MM.1S (cell line): ENCODE measurements around the gene MRPS7.

ENCODE experiments used
- DNase-seq: peaks from one replicate; pipeline ENCODE4 v3.0.0-alpha.2; 2015
- H2AFZ ChIP-seq: fragments of 300-600 bp; sonication (generic); 2 replicates; pipeline ENCODE4 v1.6.0; 2016; ENCODE audit warnings: antibody characterized with exemption, low read length
- H3F3A ChIP-seq: fragments of 300-600 bp; sonication (generic); 2 replicates; pipeline ENCODE4 v1.6.1; 2016; ENCODE audit warnings: mild to moderate bottlenecking, antibody characterized with exemption, low read length, moderate library complexity, mixed read lengths; ENCODE audit not compliant: insufficient read depth
- H3K27ac ChIP-seq: fragments of 300-600 bp; sonication (generic); 2 replicates; pipeline ENCODE4 v1.5.1; 2016; ENCODE audit warnings: mild to moderate bottlenecking, low read length
- H3K27me3 ChIP-seq: fragments of 300-600 bp; sonication (generic); replicated peaks from 2 replicates; pipeline ENCODE4 v1.6.0; 2016; ENCODE audit warnings: low read length; ENCODE audit not compliant: insufficient read depth
- H3K36me3 ChIP-seq: fragments of 300-600 bp; sonication (generic); replicated peaks from 2 replicates; pipeline ENCODE4 v1.6.1; 2016; ENCODE audit warnings: mild to moderate bottlenecking, low read length, mixed read lengths; ENCODE audit not compliant: insufficient read depth
- H3K4me1 ChIP-seq: fragments of 300-600 bp; sonication (generic); 2 replicates; pipeline ENCODE4 v1.6.1; 2016; ENCODE audit warnings: low read length, mixed read lengths
- H3K4me2 ChIP-seq: fragments of 300-600 bp; sonication (generic); 2 replicates; pipeline ENCODE4 v1.6.0; 2016; ENCODE audit warnings: low read depth, low read length
- H3K4me3 ChIP-seq: fragments of 300-600 bp; sonication (generic); 2 replicates; pipeline ENCODE4 v1.5.1; 2016; ENCODE audit warnings: low read length, mixed read lengths
- H3K79me2 ChIP-seq: fragments of 300-600 bp; sonication (generic); 2 replicates; pipeline ENCODE4 v1.6.1; 2016; ENCODE audit warnings: mixed run types, low read length, mixed read lengths
- H3K9ac ChIP-seq: fragments of 300-600 bp; sonication (generic); 2 replicates; pipeline ENCODE4 v1.6.1; 2016; ENCODE audit warnings: low read length, mixed read lengths
- H3K9me2 ChIP-seq: fragments of 300-600 bp; sonication (generic); replicated peaks from 2 replicates; pipeline ENCODE4 v1.6.1; 2016; ENCODE audit warnings: mild to moderate bottlenecking, low read length, mixed read lengths; ENCODE audit not compliant: insufficient read depth
- H3K9me3 ChIP-seq: fragments of 300-600 bp; sonication (generic); replicated peaks from 2 replicates; pipeline ENCODE4 v1.6.1; 2016; ENCODE audit warnings: mild to moderate bottlenecking, low read length, mixed read lengths; ENCODE audit not compliant: insufficient read depth
- H4K20me1 ChIP-seq: fragments of 300-600 bp; sonication (generic); 2 replicates; pipeline ENCODE4 v1.6.1; 2016; ENCODE audit warnings: mild to moderate bottlenecking, low read length, moderate library complexity, mixed read lengths; ENCODE audit not compliant: insufficient read depth
- EZH2 ChIP-seq: fragments of 300-600 bp; sonication (generic); optimal IDR thresholded peaks from 2 replicates; pipeline ENCODE3; 2017; ENCODE audit warnings: low read depth, mild to moderate bottlenecking, antibody characterized with exemption, low read length, mixed read lengths
- EZH2phosphoT487 ChIP-seq: fragments of 300-600 bp; sonication (generic); IDR thresholded peaks from 2 replicates; pipeline ENCODE4 v1.6.1; 2018; ENCODE audit warnings: antibody characterized with exemption, low read length
- TF ChIP-seq, protein P1 (sequence below): fragments of 300-600 bp; sonication (generic); IDR thresholded peaks from 2 replicates; pipeline ENCODE4 v1.5.1; 2016; ENCODE audit warnings: antibody characterized with exemption, low read length, mixed read lengths

MRPS7 gene

DNA sequence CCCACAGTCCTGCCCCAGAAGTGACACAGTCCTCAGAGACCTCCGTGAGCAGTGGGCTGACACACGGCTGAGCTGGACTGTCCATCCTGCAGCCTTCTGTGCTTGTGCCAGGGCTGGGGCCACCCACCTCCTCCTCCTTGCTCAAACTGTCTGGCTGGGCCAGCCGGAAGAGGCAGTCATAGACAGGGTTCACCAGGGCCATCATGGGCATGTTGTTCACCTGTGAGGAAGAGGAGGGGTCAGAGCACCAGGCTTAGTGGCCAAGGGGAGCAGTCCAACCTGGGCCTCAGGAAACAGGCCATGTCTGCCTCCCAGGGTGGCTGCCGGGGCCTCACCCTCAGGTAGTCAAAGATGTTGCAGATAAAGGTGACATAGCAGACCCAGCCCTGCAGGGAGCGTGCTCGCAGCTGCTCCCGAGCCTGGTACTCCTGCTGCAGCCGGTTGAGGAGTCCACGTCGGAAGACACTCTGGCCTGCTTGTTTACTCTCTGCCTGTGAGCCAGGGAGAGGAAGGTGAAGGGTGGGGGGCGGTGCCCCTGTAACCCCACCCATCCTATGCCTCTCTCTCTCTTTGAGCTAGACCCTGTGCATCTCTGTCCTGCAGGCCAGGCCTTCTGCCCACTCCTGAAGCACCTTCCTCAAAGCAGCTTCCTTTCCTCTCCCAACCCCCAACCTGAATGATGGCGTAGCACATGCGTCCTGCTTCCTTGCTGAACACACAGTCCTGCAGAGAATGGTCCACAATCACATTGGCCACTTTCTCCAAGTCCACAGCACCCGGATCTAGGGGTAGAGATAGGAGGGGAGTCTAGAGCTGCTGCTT is 5.9 kb downstream of the MRPS7 start:
- no peak overlapping the region for H3K4me3 ChIP-seq
- H2AFZ ChIP-seq, result no peak overlapping the region
- H3K27me3 ChIP-seq, result no peaks in the 10 kb centered on the region
- H4K20me1 ChIP-seq, result no peaks in the 10 kb centered on the region
- no peak overlapping the region for H3K27ac ChIP-seq
- peaks cover 17% of the 10 kb centered on the region for H3K79me2 ChIP-seq
- H3F3A ChIP-seq, result peaks cover 26% of the 10 kb centered on the region; the same call in 1 of the 2 replicates
- H3K4me2 ChIP-seq, result no peak overlapping the region
- TF ChIP-seq, protein P1, sequence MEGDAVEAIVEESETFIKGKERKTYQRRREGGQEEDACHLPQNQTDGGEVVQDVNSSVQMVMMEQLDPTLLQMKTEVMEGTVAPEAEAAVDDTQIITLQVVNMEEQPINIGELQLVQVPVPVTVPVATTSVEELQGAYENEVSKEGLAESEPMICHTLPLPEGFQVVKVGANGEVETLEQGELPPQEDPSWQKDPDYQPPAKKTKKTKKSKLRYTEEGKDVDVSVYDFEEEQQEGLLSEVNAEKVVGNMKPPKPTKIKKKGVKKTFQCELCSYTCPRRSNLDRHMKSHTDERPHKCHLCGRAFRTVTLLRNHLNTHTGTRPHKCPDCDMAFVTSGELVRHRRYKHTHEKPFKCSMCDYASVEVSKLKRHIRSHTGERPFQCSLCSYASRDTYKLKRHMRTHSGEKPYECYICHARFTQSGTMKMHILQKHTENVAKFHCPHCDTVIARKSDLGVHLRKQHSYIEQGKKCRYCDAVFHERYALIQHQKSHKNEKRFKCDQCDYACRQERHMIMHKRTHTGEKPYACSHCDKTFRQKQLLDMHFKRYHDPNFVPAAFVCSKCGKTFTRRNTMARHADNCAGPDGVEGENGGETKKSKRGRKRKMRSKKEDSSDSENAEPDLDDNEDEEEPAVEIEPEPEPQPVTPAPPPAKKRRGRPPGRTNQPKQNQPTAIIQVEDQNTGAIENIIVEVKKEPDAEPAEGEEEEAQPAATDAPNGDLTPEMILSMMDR, result no peak
- TF ChIP-seq EZH2phosphoT487, result no peak
- TF ChIP-seq EZH2, result no peak
- no peaks in the 10 kb centered on the region for H3K9me3 ChIP-seq
- H3K9ac ChIP-seq, result no peak overlapping the region
- H3K9me2 ChIP-seq, result no peaks in the 10 kb centered on the region
- H3K36me3 ChIP-seq, result no peaks in the 10 kb centered on the region
- peaks cover 16% of the 10 kb centered on the region for H3K4me1 ChIP-seq
- DNase-seq, result no peak

DNA sequence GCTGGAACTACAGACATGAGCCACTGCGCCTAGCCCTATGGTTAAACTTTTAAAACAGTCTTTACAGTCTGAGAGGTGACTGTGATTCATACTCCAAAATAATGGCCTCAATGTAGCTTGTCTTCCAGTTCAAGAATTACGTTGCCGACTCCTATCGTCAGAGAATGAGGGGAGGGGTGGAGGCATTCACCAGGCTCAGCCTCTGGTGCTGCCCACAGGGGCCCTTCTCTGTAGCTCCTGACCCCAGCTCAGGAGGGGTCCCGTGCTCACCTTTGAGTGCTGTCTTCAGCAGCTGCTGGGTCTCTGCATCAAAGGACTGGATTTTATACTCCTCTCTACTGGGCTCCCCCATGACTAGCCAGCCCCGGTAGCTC is 8.2 kb downstream of the MRPS7 start:
- TF ChIP-seq, protein P1, result no peak
- TF ChIP-seq EZH2 (no peak), EZH2phosphoT487 (no peak)
- Histone ChIP-seq H3K9me3 (no peaks in the 10 kb centered on the region), H4K20me1 (no peaks in the 10 kb centered on the region), H3K27ac (peak overlapping the region; percentile 48; the same call in 1 of the 2 replicates), H3F3A (peaks cover 39% of the 10 kb centered on the region), H3K4me3 (peak overlapping the region; percentile 99), H3K9me2 (no peaks in the 10 kb centered on the region), H3K4me2 (peak overlapping the region; percentile 99), H3K27me3 (no peaks in the 10 kb centered on the region), H3K9ac (peak overlapping the region; percentile 97; the same call in 1 of the 2 replicates), H2AFZ (peak overlapping the region; percentile 99), H3K36me3 (no peaks in the 10 kb centered on the region), H3K4me1 (peaks cover 12% of the 10 kb centered on the region), H3K79me2 (peaks cover 11% of the 10 kb centered on the region; the same call in 1 of the 2 replicates)
- DNase-seq, result no peak

DNA sequence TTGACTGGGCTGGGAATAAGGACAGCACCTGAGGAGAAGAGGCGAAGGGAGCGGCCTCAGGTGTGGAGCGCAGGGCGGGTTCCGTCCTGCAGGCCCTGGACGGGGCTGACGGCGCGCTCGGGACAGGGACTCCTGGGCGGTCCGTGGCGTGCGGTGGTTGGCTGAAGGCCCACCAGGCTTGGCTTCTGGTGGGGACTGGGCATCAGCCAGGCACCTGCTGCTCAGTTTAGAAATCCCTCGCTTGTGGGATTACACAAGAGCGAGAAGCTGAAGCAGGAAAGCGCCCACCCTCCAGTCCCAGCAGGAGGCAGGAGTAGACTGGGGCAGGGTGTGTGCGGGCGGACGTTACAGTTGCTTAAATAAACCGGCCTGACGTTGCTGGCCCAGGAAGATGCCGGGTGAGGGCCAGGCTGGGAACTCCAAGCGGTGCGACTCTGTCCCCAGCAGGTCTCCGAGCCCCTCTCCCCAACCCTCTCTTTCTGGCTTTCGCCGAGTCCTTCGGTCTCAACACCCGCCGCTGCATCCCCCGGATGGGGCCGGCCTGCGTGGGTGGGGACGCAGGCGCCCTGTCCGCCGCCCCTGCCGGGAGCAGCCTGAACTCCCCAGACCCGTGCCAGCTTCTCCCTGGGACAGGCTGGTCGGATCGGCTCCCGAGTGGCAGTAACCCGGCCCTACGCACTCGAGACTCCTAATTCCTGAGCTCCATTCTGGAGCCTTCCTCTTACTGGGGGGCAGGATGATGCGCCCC is 8.7 kb downstream of the MRPS7 start:
- H3K4me1 ChIP-seq, result peaks cover 12% of the 10 kb centered on the region
- peak overlapping the region; percentile 97 for H3K9ac ChIP-seq
- no peaks in the 10 kb centered on the region for H3K27me3 ChIP-seq
- H3K79me2 ChIP-seq, result peaks cover 11% of the 10 kb centered on the region; the same call in 1 of the 2 replicates
- H3K36me3 ChIP-seq, result no peaks in the 10 kb centered on the region
- H3K4me2 ChIP-seq, result peak overlapping the region; percentile 99
- H2AFZ ChIP-seq, result peak overlapping the region; percentile 99
- H3K9me2 ChIP-seq, result no peaks in the 10 kb centered on the region
- peaks cover 41% of the 10 kb centered on the region for H3F3A ChIP-seq
- H4K20me1 ChIP-seq, result no peaks in the 10 kb centered on the region
- no peaks in the 10 kb centered on the region for H3K9me3 ChIP-seq
- DNase-seq, result peak; percentile 57
- no peak for TF ChIP-seq EZH2
- TF ChIP-seq, protein P1, result peak; percentile 42
- no peak for TF ChIP-seq EZH2phosphoT487
- peak overlapping the region; percentile 99 for H3K4me3 ChIP-seq
- H3K27ac ChIP-seq, result peak overlapping the region; percentile 48; the same call in 1 of the 2 replicates
